Measurements from ENCODE around the gene EPC1. TPM values are rescaled to one million over a fixed set of nuclear protein-coding genes. Genes with fewer than 3 reads are reported as not detected.

The EPC1 gene, protein sequence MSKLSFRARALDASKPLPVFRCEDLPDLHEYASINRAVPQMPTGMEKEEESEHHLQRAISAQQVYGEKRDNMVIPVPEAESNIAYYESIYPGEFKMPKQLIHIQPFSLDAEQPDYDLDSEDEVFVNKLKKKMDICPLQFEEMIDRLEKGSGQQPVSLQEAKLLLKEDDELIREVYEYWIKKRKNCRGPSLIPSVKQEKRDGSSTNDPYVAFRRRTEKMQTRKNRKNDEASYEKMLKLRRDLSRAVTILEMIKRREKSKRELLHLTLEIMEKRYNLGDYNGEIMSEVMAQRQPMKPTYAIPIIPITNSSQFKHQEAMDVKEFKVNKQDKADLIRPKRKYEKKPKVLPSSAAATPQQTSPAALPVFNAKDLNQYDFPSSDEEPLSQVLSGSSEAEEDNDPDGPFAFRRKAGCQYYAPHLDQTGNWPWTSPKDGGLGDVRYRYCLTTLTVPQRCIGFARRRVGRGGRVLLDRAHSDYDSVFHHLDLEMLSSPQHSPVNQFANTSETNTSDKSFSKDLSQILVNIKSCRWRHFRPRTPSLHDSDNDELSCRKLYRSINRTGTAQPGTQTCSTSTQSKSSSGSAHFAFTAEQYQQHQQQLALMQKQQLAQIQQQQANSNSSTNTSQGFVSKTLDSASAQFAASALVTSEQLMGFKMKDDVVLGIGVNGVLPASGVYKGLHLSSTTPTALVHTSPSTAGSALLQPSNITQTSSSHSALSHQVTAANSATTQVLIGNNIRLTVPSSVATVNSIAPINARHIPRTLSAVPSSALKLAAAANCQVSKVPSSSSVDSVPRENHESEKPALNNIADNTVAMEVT
- 9.7 and 13.3 TPM in 2 replicates for total RNA-seq

GRCh38 chr10:32346551-32347362 lies at the start of gene EPC1:
Gene EPC1, minus strand, starts transcription at chr10:32347158. Its CDS starts 243 bp downstream, at chr10:32346915.

Other genes starting within 250 kb of the EPC1 start
- 1.2 and 3.2 TPM in 2 replicates for gene CCDC7, start 99.0 kb upstream of the EPC1 start, total RNA-seq